Measurements from ENCODE around the gene ANKRD44.

ANKRD44 gene
- 221 to 332 (median 260) reads per million in 3 donors for total RNA-seq

- H3K4me1 ChIP-seq (ENCODE audit: control insufficient read depth, insufficient read depth, low read length, poor library complexity, severe bottlenecking) = peaks cover 36% of the 10 kb centered on the region
- H3K9me3 ChIP-seq (ENCODE audit: control insufficient read depth, low read length) = no peaks in the 10 kb centered on the region
- H3K36me3 ChIP-seq (ENCODE audit: control insufficient read depth, insufficient read depth, low read length) = no peaks in the 10 kb centered on the region
- no peaks in the 10 kb centered on the region for H3K27me3 ChIP-seq (replicated peaks; ENCODE audit: control insufficient read depth, insufficient read depth, low read length, poor library complexity, severe bottlenecking)
- H3K27ac ChIP-seq (ENCODE audit: insufficient read depth, low read length, poor library complexity, severe bottlenecking) = peak within 1 kb of the TSS; percentile 91
- H3K4me3 ChIP-seq (ENCODE audit: insufficient read depth, low read depth, low read length, poor library complexity, severe bottlenecking) = peak within 1 kb of the TSS; percentile 93
- peak; percentile 84 to 87 (median 84) for DNase-seq
Measured at GRCh38 chr2:197310271-197310985, at the start of gene ANKRD44. ANKRD44 (minus strand) TSS chr2:197310780; CDS start chr2:197310604, 176 bp downstream.

DNA sequence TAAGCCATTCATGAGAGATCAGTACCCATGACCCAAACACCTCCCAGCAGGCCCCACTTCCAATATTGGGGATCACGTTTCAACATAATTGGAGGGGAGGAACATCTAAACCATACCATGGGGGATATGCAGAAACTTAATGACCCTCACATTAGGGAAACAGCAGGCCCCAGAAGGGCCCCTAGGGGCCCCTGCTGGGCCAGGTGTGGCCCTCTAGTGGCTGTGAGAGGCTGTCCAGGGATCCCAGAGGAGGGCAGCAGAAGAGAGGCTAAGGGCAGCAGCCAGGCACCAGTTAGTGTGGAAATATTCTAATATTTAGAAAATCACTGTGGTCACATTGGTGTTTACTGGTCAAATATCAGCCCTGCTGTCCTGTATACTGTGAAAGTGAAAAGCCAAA, 49.3 kb upstream of the ANKRD44 start:
- Histone ChIP-seq H3K36me3 (ENCODE audit: control insufficient read depth, insufficient read depth, low read length) (no peaks in the 10 kb centered on the region), H3K4me3 (ENCODE audit: insufficient read depth, low read depth, low read length, poor library complexity, severe bottlenecking) (no peak overlapping the region), H3K4me1 (ENCODE audit: control insufficient read depth, insufficient read depth, low read length, poor library complexity, severe bottlenecking) (peaks cover 3% of the 10 kb centered on the region), H3K27ac (ENCODE audit: insufficient read depth, low read length, poor library complexity, severe bottlenecking) (no peak overlapping the region), H3K27me3 (replicated peaks; ENCODE audit: control insufficient read depth, insufficient read depth, low read length, poor library complexity, severe bottlenecking) (no peaks in the 10 kb centered on the region), H3K9me3 (ENCODE audit: control insufficient read depth, low read length) (no peaks in the 10 kb centered on the region)
- no peak for DNase-seq

GRCh38 chr2:197358931-197359330, 48.4 kb upstream of the ANKRD44 start:
- H3K27ac ChIP-seq (ENCODE audit: insufficient read depth, low read length, poor library complexity, severe bottlenecking) = no peak overlapping the region
- DNase-seq = no peak
- H3K4me1 ChIP-seq (ENCODE audit: control insufficient read depth, insufficient read depth, low read length, poor library complexity, severe bottlenecking) = peaks cover 3% of the 10 kb centered on the region
- H3K9me3 ChIP-seq (ENCODE audit: control insufficient read depth, low read length) = no peaks in the 10 kb centered on the region
- H3K36me3 ChIP-seq (ENCODE audit: control insufficient read depth, insufficient read depth, low read length) = no peaks in the 10 kb centered on the region
- H3K27me3 ChIP-seq (replicated peaks; ENCODE audit: control insufficient read depth, insufficient read depth, low read length, poor library complexity, severe bottlenecking) = no peaks in the 10 kb centered on the region
- no peak overlapping the region for H3K4me3 ChIP-seq (ENCODE audit: insufficient read depth, low read depth, low read length, poor library complexity, severe bottlenecking)

DNA sequence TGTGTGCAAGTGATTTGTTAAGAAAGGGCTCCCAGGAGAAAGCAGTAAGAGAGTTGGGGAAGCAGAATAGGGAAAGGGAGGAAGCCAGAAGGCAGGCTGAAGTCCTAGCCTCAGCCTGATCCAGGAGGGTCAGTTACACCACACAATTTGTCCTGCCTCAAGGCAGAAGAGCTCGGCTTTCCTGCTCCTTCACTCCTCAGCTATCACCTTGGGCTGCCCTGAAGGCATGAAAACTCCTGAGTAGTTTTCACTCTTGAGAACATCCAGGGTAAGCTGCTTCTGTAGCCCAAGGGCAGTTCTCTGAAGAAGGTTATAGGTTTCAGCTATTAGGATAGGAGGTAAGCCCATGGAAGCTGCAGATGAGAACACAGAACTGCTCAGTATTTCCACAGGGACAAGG, 47.4 kb upstream of the ANKRD44 start:
- no peak overlapping the region for H3K4me3 ChIP-seq (ENCODE audit: insufficient read depth, low read depth, low read length, poor library complexity, severe bottlenecking)
- H3K4me1 ChIP-seq (ENCODE audit: control insufficient read depth, insufficient read depth, low read length, poor library complexity, severe bottlenecking) = peaks cover 3% of the 10 kb centered on the region
- H3K9me3 ChIP-seq (ENCODE audit: control insufficient read depth, low read length) = no peaks in the 10 kb centered on the region
- no peak overlapping the region for H3K27ac ChIP-seq (ENCODE audit: insufficient read depth, low read length, poor library complexity, severe bottlenecking)
- no peaks in the 10 kb centered on the region for H3K27me3 ChIP-seq (replicated peaks; ENCODE audit: control insufficient read depth, insufficient read depth, low read length, poor library complexity, severe bottlenecking)
- H3K36me3 ChIP-seq (ENCODE audit: control insufficient read depth, insufficient read depth, low read length) = no peaks in the 10 kb centered on the region
- no peak for DNase-seq

DNA sequence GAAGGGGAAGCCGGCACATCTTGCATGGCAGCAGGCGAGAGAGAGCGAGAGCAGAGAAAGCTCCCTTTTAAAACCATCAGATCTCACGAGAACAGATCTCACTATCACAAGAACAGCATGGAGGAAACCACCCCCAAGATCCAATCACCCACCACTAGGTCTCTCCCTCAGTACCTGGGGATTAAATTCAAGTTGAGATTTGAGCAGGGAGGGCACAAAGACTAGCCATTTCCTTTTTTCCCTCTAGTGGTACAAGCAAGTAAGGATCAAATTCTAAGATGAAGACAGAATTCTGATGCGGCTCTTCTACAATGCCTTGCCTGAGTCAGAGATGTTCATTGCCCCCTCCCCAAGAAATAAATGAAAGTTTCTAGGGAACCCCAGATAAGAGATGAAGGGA, 45.6 kb upstream of the ANKRD44 start:
- Histone ChIP-seq H3K27ac (ENCODE audit: insufficient read depth, low read length, poor library complexity, severe bottlenecking) (no peak overlapping the region), H3K27me3 (replicated peaks; ENCODE audit: control insufficient read depth, insufficient read depth, low read length, poor library complexity, severe bottlenecking) (no peaks in the 10 kb centered on the region), H3K36me3 (ENCODE audit: control insufficient read depth, insufficient read depth, low read length) (no peaks in the 10 kb centered on the region), H3K4me1 (ENCODE audit: control insufficient read depth, insufficient read depth, low read length, poor library complexity, severe bottlenecking) (peaks cover 3% of the 10 kb centered on the region), H3K4me3 (ENCODE audit: insufficient read depth, low read depth, low read length, poor library complexity, severe bottlenecking) (no peak overlapping the region), H3K9me3 (ENCODE audit: control insufficient read depth, low read length) (no peaks in the 10 kb centered on the region)
- no peak for DNase-seq

DNA sequence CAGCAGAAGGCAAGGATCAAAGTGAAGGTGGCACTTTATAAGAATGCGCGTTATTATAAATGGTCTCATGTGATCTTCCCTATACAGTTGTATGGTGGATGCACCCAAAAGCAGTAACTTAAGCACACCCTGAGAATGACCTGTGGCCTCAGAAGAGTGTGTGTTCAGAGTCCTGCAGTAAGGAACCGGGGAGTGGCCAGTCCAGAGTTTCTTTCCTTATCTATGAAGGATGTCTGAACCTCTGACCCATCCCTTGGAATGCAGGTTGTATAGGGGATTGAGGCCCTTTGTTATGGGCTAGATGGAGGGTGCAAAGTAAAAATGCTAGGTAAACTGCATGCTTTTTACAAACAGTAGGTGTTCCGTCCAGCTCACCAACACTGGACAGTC, 43.6 kb upstream of the ANKRD44 start:
- H3K27ac ChIP-seq (ENCODE audit: insufficient read depth, low read length, poor library complexity, severe bottlenecking) = no peak overlapping the region
- no peaks in the 10 kb centered on the region for H3K9me3 ChIP-seq (ENCODE audit: control insufficient read depth, low read length)
- H3K4me3 ChIP-seq (ENCODE audit: insufficient read depth, low read depth, low read length, poor library complexity, severe bottlenecking) = no peak overlapping the region
- no peaks in the 10 kb centered on the region for H3K27me3 ChIP-seq (replicated peaks; ENCODE audit: control insufficient read depth, insufficient read depth, low read length, poor library complexity, severe bottlenecking)
- H3K4me1 ChIP-seq (ENCODE audit: control insufficient read depth, insufficient read depth, low read length, poor library complexity, severe bottlenecking) = peaks cover 3% of the 10 kb centered on the region
- no peak for DNase-seq
- no peaks in the 10 kb centered on the region for H3K36me3 ChIP-seq (ENCODE audit: control insufficient read depth, insufficient read depth, low read length)

DNA sequence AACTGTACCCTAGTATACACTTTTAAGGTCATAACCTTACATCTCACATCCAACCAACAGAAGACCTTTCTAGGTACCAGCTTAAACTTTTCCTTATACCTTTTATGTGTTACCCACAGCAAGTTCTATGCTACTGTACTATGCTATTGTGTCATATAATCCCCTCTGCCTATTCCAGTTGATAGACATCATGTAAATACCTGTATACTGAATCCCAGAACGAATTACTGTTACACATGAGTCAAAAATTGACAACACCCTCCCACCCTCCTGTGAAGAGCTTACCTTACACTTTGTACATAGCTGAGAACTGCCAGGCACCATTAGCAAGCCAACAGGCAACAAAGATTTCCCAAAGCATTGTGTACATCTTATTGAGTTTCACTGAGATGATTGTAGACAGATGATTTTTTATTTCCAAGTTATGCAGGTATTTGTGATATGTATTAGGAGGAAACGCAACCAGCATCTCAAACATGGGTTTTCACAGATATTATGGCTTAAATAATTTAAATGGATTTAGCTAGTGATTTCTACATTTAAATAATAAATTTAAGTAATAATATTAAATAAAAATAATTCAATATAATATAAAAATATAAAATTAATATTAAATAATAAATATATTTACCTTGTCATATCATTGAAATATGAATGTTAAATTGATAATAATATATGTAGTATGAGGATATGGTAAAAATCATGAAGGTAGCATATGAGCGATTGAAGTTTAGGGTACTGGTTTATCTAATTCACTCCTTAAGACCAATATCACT, 43.0 kb upstream of the ANKRD44 start:
- Histone ChIP-seq H3K27ac (ENCODE audit: insufficient read depth, low read length, poor library complexity, severe bottlenecking) (no peak overlapping the region), H3K9me3 (ENCODE audit: control insufficient read depth, low read length) (no peaks in the 10 kb centered on the region), H3K4me3 (ENCODE audit: insufficient read depth, low read depth, low read length, poor library complexity, severe bottlenecking) (no peak overlapping the region), H3K27me3 (replicated peaks; ENCODE audit: control insufficient read depth, insufficient read depth, low read length, poor library complexity, severe bottlenecking) (no peaks in the 10 kb centered on the region), H3K4me1 (ENCODE audit: control insufficient read depth, insufficient read depth, low read length, poor library complexity, severe bottlenecking) (no peaks in the 10 kb centered on the region), H3K36me3 (ENCODE audit: control insufficient read depth, insufficient read depth, low read length) (no peaks in the 10 kb centered on the region)
- no peak for DNase-seq

GRCh38 chr2:197349699-197350098, 39.1 kb upstream of the ANKRD44 start:
- H3K4me1 ChIP-seq (ENCODE audit: control insufficient read depth, insufficient read depth, low read length, poor library complexity, severe bottlenecking) = no peaks in the 10 kb centered on the region
- no peak for DNase-seq
- no peaks in the 10 kb centered on the region for H3K27me3 ChIP-seq (replicated peaks; ENCODE audit: control insufficient read depth, insufficient read depth, low read length, poor library complexity, severe bottlenecking)
- H3K4me3 ChIP-seq (ENCODE audit: insufficient read depth, low read depth, low read length, poor library complexity, severe bottlenecking) = no peak overlapping the region
- no peaks in the 10 kb centered on the region for H3K36me3 ChIP-seq (ENCODE audit: control insufficient read depth, insufficient read depth, low read length)
- H3K27ac ChIP-seq (ENCODE audit: insufficient read depth, low read length, poor library complexity, severe bottlenecking) = no peak overlapping the region
- H3K9me3 ChIP-seq (ENCODE audit: control insufficient read depth, low read length) = no peaks in the 10 kb centered on the region

- Histone ChIP-seq H3K4me3 (ENCODE audit: insufficient read depth, low read depth, low read length, poor library complexity, severe bottlenecking) (no peak overlapping the region), H3K27ac (ENCODE audit: insufficient read depth, low read length, poor library complexity, severe bottlenecking) (no peak overlapping the region), H3K27me3 (replicated peaks; ENCODE audit: control insufficient read depth, insufficient read depth, low read length, poor library complexity, severe bottlenecking) (no peaks in the 10 kb centered on the region), H3K36me3 (ENCODE audit: control insufficient read depth, insufficient read depth, low read length) (no peaks in the 10 kb centered on the region), H3K4me1 (ENCODE audit: control insufficient read depth, insufficient read depth, low read length, poor library complexity, severe bottlenecking) (no peaks in the 10 kb centered on the region), H3K9me3 (ENCODE audit: control insufficient read depth, low read length) (no peaks in the 10 kb centered on the region)
- DNase-seq = no peak
Measured at GRCh38 chr2:197348721-197349360, 38.3 kb upstream of the ANKRD44 start.

GRCh38 chr2:197345846-197346370, 35.3 kb upstream of the ANKRD44 start:
- Histone ChIP-seq H3K4me1 (ENCODE audit: control insufficient read depth, insufficient read depth, low read length, poor library complexity, severe bottlenecking) (no peaks in the 10 kb centered on the region), H3K27ac (ENCODE audit: insufficient read depth, low read length, poor library complexity, severe bottlenecking) (no peak overlapping the region), H3K4me3 (ENCODE audit: insufficient read depth, low read depth, low read length, poor library complexity, severe bottlenecking) (no peak overlapping the region), H3K27me3 (replicated peaks; ENCODE audit: control insufficient read depth, insufficient read depth, low read length, poor library complexity, severe bottlenecking) (no peaks in the 10 kb centered on the region), H3K36me3 (ENCODE audit: control insufficient read depth, insufficient read depth, low read length) (no peaks in the 10 kb centered on the region), H3K9me3 (ENCODE audit: control insufficient read depth, low read length) (no peaks in the 10 kb centered on the region)
- DNase-seq = no peak
